Adrenal gland (tissue), 12 donors: ENCODE results near the gene KLC1. TPM values are rescaled to one million over a fixed set of nuclear protein-coding genes. Genes with fewer than 3 reads are reported as not detected.

Experiments used
- DNase-seq, 7 donors: peaks; one replicate each; pipeline ENCODE4 v3.0.0-alpha.2; 2019 to 2020
- H3K27ac ChIP-seq, 5 donors: fragments of 200-600 bp; sonication (generic) in 4 of 5; 1 replicate in 3 of 5; 2 replicates in 2 of 5; pipeline versions ENCODE4 v1.5.1 to v1.8.0; 2016 to 2020; ENCODE audit warnings: mild to moderate bottlenecking in 1 of 5
- H3K27me3 ChIP-seq: fragments of 200-600 bp; 2 replicates; pipeline ENCODE4 v1.8.0; 2021
- H3K36me3 ChIP-seq, 2 donors: fragments of 200-600 bp; replicated peaks in 1 of 2; 1 replicate in 1 of 2; 2 replicates in 1 of 2; pipeline versions ENCODE4 v1.5.1 to v1.8.0; 2018 to 2022
- H3K4me1 ChIP-seq, 2 donors: fragments of 200-600 bp; replicated peaks in 1 of 2; 1 replicate in 1 of 2; 2 replicates in 1 of 2; pipeline versions ENCODE4 v1.5.1 to v1.8.0; 2018 to 2021
- H3K4me3 ChIP-seq, 4 donors: fragments of 200-600 bp; sonication (generic) in 3 of 4; one replicate each; pipeline ENCODE4 v1.5.1; 2016 to 2018
- H3K9me3 ChIP-seq, 3 donors: fragments of 200-600 bp; sonication (generic) in 1 of 3; replicated peaks in 1 of 3; 1 replicate in 2 of 3; 2 replicates in 1 of 3; pipeline versions ENCODE4 v1.5.1 to v1.8.0; 2016 to 2021
- POLR2A ChIP-seq, 2 donors: fragments of 450-650 bp; IDR thresholded peaks; one replicate each; pipeline ENCODE4 v1.6.1; 2017; ENCODE audit warnings: antibody characterized with exemption in 2 of 2, mild to moderate bottlenecking in 2 of 2, moderate library complexity in 1 of 2
- WGBS, 4 donors: extraction: QIAGEN DNeasy Blood & Tissue Kit in 2 of 4; methylation state at CpG; one replicate each; pipeline versions ENCODE4 v1.1.5 to v1.1.7; 2013 to 2017; 5-methylcytosine and 5-hydroxymethylcytosine counted together
- intact Hi-C, 2 donors: fragments of 100-400 bp; cut with DNase I; formaldehyde crosslinking; loops; one replicate each; pipeline versions ENCODE4 v1.14.1 to v1.15.0; 2022 to 2023
- polyA plus RNA-seq, 3 donors: library from polyadenylated mRNA; stranded (reverse); fragments of 200-250 nt in 2 of 3; fragments of 350-450 nt in 1 of 3; fragmentation: Illumina TruSeq in 1 of 3; extraction: RNeasy Lipid Tissue Mini Kit (QIAGEN cat#74804) in 1 of 3; gene quantifications; one replicate each; pipeline ENCODE4 v1.2.3, GENCODE V29; 2013 to 2014
- total RNA-seq, 9 donors: library from RNA; depleted of rRNA in 4 of 9; stranded (reverse); fragments of >200 nt in 4 of 9; fragments of 120-200 nt in 1 of 9; fragmentation: NEBNext Ultra II Directional in 1 of 9; extraction: Animal tissue kit (Norgen Biotek cat#: 25700) in 1 of 9; gene quantifications; one replicate each; pipeline versions ENCODE4 v1.1.0 to v1.2.4, GENCODE V29; 2013 to 2023
- TF ChIP-seq, protein P1 (sequence below), 6 experiments: fragments of 450-650 bp in 4 of 6; fragments of 200-600 bp in 2 of 6; sonication (generic) in 1 of 6; IDR thresholded peaks; 1 replicate in 5 of 6; 2 replicates in 1 of 6; pipeline versions ENCODE4 v1.5.1 to v1.8.0; 2016 to 2021; ENCODE audit warnings: antibody characterized with exemption in 6 of 6, mild to moderate bottlenecking in 2 of 6, moderate library complexity in 1 of 6
- donor health status: healthy with polysubstance abuse.
- donor health status: Bipolar disorder and iron deficiency.
- donor health status: DM: yes; HTN: yes; CAD: no.
- donor health status: DM: no; HTN: no; CAD: no.
- donor health status: DM: no; HTN: no; CAD: no.
- donor health status: DM: yes; HTN: yes; CAD: no.

The KLC1 gene
- total and polyA plus RNA-seq, 12 donors = 70.7 to 248 (median 125) TPM

DNA sequence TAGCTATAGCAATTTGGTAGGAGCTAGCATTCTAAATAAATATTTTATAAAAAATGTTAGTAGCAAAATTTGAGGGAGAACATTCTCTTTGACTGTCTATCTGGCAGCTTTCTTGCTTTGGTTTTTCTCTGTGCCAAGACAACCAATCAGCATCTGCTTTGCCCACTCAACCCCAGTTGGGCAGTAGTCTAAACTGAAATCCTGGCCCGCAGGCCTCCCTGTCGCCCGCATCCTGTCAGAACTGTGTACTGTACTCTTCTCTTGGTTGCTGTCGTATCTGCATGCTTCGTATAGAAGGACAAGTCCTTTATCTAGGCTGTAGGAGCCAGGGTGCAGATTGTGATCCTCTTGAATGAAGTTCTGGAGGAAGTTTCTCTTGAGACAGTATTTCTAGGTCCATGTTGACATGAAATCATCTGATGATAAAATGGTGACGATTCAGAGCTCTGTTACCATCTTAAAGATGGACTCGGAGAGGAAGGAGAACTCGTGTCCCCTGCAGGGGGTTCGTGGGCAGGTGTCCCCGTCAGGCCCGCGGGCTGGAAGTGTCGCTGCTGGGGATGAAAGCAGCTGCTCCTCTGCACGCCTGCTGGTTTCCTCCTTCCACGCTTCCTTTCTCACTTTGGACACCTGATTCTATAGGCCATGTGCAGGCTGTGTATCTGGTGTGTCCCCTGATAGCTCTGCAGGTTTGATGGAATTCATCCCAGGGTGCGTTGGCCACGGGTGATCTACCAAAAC is 51.6 kb downstream of the KLC1 start:
- Histone ChIP-seq H3K27ac (no peak overlapping the region), H3K36me3 (peaks cover 0 to 96% of the 10 kb centered on the region in 2 donors), H3K4me1 (no peaks in the 10 kb centered on the region), H3K27me3 (no peaks in the 10 kb centered on the region), H3K4me3 (no peak overlapping the region), H3K9me3 (no peaks in the 10 kb centered on the region)
- no peak for DNase-seq
- intact Hi-C loops = loop anchor here in 1 of 2 donors (10.0 kb wide), 1 partner anchor 106 kb away; no protein-coding TSS in a partner anchor
- 83 to 87% (median 87%) methylated on average over 17 of the region's 17 CpGs for WGBS, 4 donors
- TF ChIP-seq, protein P1, sequence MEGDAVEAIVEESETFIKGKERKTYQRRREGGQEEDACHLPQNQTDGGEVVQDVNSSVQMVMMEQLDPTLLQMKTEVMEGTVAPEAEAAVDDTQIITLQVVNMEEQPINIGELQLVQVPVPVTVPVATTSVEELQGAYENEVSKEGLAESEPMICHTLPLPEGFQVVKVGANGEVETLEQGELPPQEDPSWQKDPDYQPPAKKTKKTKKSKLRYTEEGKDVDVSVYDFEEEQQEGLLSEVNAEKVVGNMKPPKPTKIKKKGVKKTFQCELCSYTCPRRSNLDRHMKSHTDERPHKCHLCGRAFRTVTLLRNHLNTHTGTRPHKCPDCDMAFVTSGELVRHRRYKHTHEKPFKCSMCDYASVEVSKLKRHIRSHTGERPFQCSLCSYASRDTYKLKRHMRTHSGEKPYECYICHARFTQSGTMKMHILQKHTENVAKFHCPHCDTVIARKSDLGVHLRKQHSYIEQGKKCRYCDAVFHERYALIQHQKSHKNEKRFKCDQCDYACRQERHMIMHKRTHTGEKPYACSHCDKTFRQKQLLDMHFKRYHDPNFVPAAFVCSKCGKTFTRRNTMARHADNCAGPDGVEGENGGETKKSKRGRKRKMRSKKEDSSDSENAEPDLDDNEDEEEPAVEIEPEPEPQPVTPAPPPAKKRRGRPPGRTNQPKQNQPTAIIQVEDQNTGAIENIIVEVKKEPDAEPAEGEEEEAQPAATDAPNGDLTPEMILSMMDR (IDR thresholded peaks at IDR 0.05) = no peak
- TF ChIP-seq POLR2A (IDR thresholded peaks at IDR 0.05) = no peak

GRCh38 chr14:103683139-103683538 is 54.1 kb downstream of the KLC1 start:
- DNase-seq = no peak
- WGBS, 4 donors = 79 to 84% (median 81%) methylated on average over 15 of the region's 15 CpGs
- no peak for TF ChIP-seq POLR2A (IDR thresholded peaks at IDR 0.05)
- TF ChIP-seq, protein P1 (IDR thresholded peaks at IDR 0.05) = no peak
- no peak overlapping the region for H3K4me3 ChIP-seq
- H3K27me3 ChIP-seq = no peaks in the 10 kb centered on the region
- H3K4me1 ChIP-seq = peaks cover 12 to 19% of the 10 kb centered on the region in 2 donors
- intact Hi-C loops = loop anchor here in 1 of 2 donors (10.0 kb wide), 1 partner anchor 108 kb away; no protein-coding TSS in a partner anchor
- H3K27ac ChIP-seq = no peak overlapping the region
- H3K9me3 ChIP-seq = no peaks in the 10 kb centered on the region
- H3K36me3 ChIP-seq = peaks cover 0 to 94% of the 10 kb centered on the region in 2 donors

DNA sequence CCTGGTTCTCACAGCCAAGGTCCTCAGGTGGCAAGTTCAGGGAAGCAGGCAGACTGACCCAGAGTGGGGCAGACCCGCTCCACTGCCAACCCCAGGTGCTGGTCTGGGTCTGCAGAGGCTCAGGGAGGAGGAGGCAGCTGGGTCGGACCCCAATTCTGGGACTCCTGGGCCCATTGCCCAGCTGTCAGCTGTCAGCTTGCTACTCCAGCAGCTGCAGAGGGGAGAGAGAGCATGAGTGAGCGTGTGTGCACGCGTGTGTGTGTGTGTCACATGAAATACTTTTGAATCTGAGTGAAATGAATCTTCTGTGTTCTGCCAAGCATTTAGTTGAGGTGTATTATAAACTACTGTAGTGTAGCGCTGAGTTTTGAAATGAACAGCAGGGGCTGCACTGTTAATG is 55.5 kb downstream of the KLC1 start:
- peaks cover 12 to 19% of the 10 kb centered on the region in 2 donors for H3K4me1 ChIP-seq
- no peak for DNase-seq
- H3K27ac ChIP-seq = no peak overlapping the region
- intact Hi-C loops = loop anchor here in 1 of 2 donors (10.0 kb wide), 1 partner anchor 110 kb away; no protein-coding TSS in a partner anchor
- H3K4me3 ChIP-seq = no peak overlapping the region
- no peak for TF ChIP-seq POLR2A (IDR thresholded peaks at IDR 0.05)
- TF ChIP-seq, protein P1 (IDR thresholded peaks at IDR 0.05) = no peak
- H3K36me3 ChIP-seq = peaks cover 0 to 86% of the 10 kb centered on the region in 2 donors
- WGBS, 4 donors = 65 to 91% (median 88%) methylated on average over 5 to 6 of the region's 6 CpGs
- H3K27me3 ChIP-seq = no peaks in the 10 kb centered on the region
- H3K9me3 ChIP-seq = no peaks in the 10 kb centered on the region

- no peak for DNase-seq
- H3K27ac ChIP-seq = no peak overlapping the region
- H3K36me3 ChIP-seq = peaks cover 0 to 82% of the 10 kb centered on the region in 2 donors
- no peak overlapping the region for H3K4me3 ChIP-seq
- WGBS, 4 donors = 88 to 94% (median 92%) methylated on average over 15 of the region's 15 CpGs
- peaks cover 15 to 22% of the 10 kb centered on the region in 2 donors for H3K4me1 ChIP-seq
- H3K9me3 ChIP-seq = no peaks in the 10 kb centered on the region
- intact Hi-C loops = loop anchor here in 1 of 2 donors (10.0 kb wide), 1 partner anchor 110 kb away; no protein-coding TSS in a partner anchor
- TF ChIP-seq POLR2A (IDR thresholded peaks at IDR 0.05) = no peak
- TF ChIP-seq, protein P1 (IDR thresholded peaks at IDR 0.05) = no peak
- H3K27me3 ChIP-seq = no peaks in the 10 kb centered on the region
Measured at GRCh38 chr14:103684871-103685270, 55.9 kb downstream of the KLC1 start.
